DND-41 (cell line): ENCODE data around the gene ABCC9.

Experiments
- EZH2 ChIP-seq: IDR thresholded peaks from 3 replicates; pipeline ENCODE4 v1.6.1; 2012; ENCODE audit warnings: borderline replicate concordance, low read depth, mild to moderate bottlenecking, moderate library complexity, low read length, inconsistent platforms; ENCODE audit not compliant: severe bottlenecking
- TF ChIP-seq, protein P1 (sequence below): IDR thresholded peaks from 2 replicates; pipeline ENCODE4 v1.5.1; 2012; ENCODE audit warnings: borderline replicate concordance, low read length, moderate library complexity, mild to moderate bottlenecking; ENCODE audit not compliant: poor library complexity, severe bottlenecking; ENCODE audit errors: extremely low read depth

DNA sequence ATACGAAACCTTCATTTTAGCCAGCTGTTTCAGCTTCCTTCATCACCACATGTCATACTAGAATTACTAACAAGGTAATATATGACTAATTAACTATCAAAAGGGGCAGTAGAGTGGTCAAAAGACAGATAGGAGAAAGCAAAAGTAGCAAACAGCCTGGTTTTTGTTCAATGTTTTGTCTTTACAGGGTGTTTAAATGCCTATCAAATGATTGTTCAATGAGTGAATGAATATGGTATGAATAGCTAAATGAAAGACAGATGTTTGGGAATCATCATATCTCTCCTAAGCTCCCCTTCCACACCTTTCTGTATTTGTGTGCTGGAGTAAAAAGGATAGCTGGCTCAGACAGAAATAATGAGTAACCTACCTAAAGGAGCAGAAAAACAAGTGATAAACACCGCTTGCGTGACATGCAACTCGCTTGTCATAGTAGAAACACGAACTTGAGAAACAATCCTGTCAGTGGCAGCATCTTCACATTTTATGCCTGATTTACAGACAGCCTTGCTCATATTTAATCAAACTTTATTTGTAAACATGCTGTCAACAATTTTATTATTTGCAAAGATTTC is 34.2 kb downstream of the ABCC9 start:
- TF ChIP-seq, protein P1, sequence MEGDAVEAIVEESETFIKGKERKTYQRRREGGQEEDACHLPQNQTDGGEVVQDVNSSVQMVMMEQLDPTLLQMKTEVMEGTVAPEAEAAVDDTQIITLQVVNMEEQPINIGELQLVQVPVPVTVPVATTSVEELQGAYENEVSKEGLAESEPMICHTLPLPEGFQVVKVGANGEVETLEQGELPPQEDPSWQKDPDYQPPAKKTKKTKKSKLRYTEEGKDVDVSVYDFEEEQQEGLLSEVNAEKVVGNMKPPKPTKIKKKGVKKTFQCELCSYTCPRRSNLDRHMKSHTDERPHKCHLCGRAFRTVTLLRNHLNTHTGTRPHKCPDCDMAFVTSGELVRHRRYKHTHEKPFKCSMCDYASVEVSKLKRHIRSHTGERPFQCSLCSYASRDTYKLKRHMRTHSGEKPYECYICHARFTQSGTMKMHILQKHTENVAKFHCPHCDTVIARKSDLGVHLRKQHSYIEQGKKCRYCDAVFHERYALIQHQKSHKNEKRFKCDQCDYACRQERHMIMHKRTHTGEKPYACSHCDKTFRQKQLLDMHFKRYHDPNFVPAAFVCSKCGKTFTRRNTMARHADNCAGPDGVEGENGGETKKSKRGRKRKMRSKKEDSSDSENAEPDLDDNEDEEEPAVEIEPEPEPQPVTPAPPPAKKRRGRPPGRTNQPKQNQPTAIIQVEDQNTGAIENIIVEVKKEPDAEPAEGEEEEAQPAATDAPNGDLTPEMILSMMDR = no peak
- no peak for TF ChIP-seq EZH2
